Smooth muscle cell (in vitro differentiated cells): ENCODE data around the gene BNIP5. TPM values are rescaled to one million over a fixed set of nuclear protein-coding genes. Genes with fewer than 3 reads are reported as not detected.

Experiments
- DNase-seq: peaks from one replicate; lab custom pipeline; 2025; ENCODE audit not compliant: unreplicated experiment; lab: John Stamatoyannopoulos, UW
- H2AFZ ChIP-seq: fragments of 200-600 bp; sonication (generic); 2 replicates; pipeline ENCODE4 v1.6.0; 2016; ENCODE audit warnings: antibody characterized with exemption, low read depth, mild to moderate bottlenecking
- H3F3A ChIP-seq: fragments of 200-600 bp; sonication (generic); 2 replicates; pipeline ENCODE4 v1.6.0; 2017; ENCODE audit warnings: antibody characterized with exemption, low read depth
- H3K27ac ChIP-seq: fragments of 200-600 bp; sonication (generic); 2 replicates; pipeline ENCODE4 v1.5.1; 2016; ENCODE audit warnings: low read depth, mild to moderate bottlenecking
- H3K27me3 ChIP-seq: fragments of 200-600 bp; sonication (generic); 2 replicates; pipeline ENCODE4 v1.6.1; 2016; ENCODE audit warnings: low read depth, mild to moderate bottlenecking
- H3K36me3 ChIP-seq: fragments of 200-600 bp; sonication (generic); 2 replicates; pipeline ENCODE4 v1.5.1; 2016; ENCODE audit warnings: low read depth
- H3K4me1 ChIP-seq: fragments of 200-600 bp; sonication (generic); 2 replicates; pipeline ENCODE4 v1.5.1; 2016; ENCODE audit warnings: low read depth
- H3K4me2 ChIP-seq: fragments of 200-600 bp; sonication (generic); 2 replicates; pipeline ENCODE4 v1.6.0; 2016; ENCODE audit warnings: mild to moderate bottlenecking
- H3K4me3 ChIP-seq: fragments of 200-600 bp; sonication (generic); 2 replicates; pipeline ENCODE4 v1.5.1; 2016; ENCODE audit warnings: mild to moderate bottlenecking
- H3K79me2 ChIP-seq: fragments of 200-600 bp; sonication (generic); 2 replicates; pipeline ENCODE4 v1.6.0; 2016; ENCODE audit warnings: low read depth, mild to moderate bottlenecking
- H3K9ac ChIP-seq: fragments of 200-600 bp; sonication (generic); 2 replicates; pipeline ENCODE4 v1.6.0; 2016; ENCODE audit warnings: low read depth
- H3K9me3 ChIP-seq: fragments of 200-600 bp; sonication (generic); replicated peaks from 2 replicates; pipeline ENCODE4 v1.5.1; 2016; ENCODE audit warnings: low read depth
- H4K20me1 ChIP-seq: fragments of 200-600 bp; sonication (generic); 2 replicates; pipeline ENCODE4 v1.6.0; 2016; ENCODE audit warnings: low read depth
- WGBS: methylation state at CpG from one replicate; pipeline ENCODE4 v1.1.7; 2016; ENCODE audit warnings: low lambda C conversion rate; 5-methylcytosine and 5-hydroxymethylcytosine counted together
- polyA plus RNA-seq: library from polyadenylated mRNA; unstranded; fragments of >200 nt; fragmentation: Nextera tagmentation; extraction: Ambion mirVana; gene quantifications from 2 replicates; pipeline ENCODE4 v1.2.1, GENCODE V29; 2016
- total RNA-seq: library from RNA; depleted of rRNA; stranded (reverse); fragments of >200 nt; gene quantifications from 2 replicates; pipeline ENCODE4 v1.2.3, GENCODE V29; 2014
- TF ChIP-seq, protein P1 (sequence below): fragments of 200-600 bp; sonication (generic); IDR thresholded peaks from 2 replicates; pipeline ENCODE4 v1.5.1; 2017; ENCODE audit warnings: borderline replicate concordance, mild to moderate bottlenecking, antibody characterized with exemption; ENCODE audit not compliant: insufficient read depth, poor library complexity, severe bottlenecking

Gene BNIP5
- total and polyA plus RNA-seq, 2 experiments from 2014 or later, result not detected

GRCh38 chr6:36324191-36324590 lies 12.5 kb downstream of the BNIP5 start:
- H3K27me3 ChIP-seq, result no peaks in the 10 kb centered on the region
- H3K4me3 ChIP-seq, result no peak overlapping the region
- H3K79me2 ChIP-seq, result no peaks in the 10 kb centered on the region
- 80% methylated on average over 6 of the region's 6 CpGs for WGBS
- no peaks in the 10 kb centered on the region for H3K36me3 ChIP-seq
- H3F3A ChIP-seq, result peaks cover 4% of the 10 kb centered on the region
- H2AFZ ChIP-seq, result no peak overlapping the region
- TF ChIP-seq, protein P1, sequence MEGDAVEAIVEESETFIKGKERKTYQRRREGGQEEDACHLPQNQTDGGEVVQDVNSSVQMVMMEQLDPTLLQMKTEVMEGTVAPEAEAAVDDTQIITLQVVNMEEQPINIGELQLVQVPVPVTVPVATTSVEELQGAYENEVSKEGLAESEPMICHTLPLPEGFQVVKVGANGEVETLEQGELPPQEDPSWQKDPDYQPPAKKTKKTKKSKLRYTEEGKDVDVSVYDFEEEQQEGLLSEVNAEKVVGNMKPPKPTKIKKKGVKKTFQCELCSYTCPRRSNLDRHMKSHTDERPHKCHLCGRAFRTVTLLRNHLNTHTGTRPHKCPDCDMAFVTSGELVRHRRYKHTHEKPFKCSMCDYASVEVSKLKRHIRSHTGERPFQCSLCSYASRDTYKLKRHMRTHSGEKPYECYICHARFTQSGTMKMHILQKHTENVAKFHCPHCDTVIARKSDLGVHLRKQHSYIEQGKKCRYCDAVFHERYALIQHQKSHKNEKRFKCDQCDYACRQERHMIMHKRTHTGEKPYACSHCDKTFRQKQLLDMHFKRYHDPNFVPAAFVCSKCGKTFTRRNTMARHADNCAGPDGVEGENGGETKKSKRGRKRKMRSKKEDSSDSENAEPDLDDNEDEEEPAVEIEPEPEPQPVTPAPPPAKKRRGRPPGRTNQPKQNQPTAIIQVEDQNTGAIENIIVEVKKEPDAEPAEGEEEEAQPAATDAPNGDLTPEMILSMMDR, result no peak
- no peaks in the 10 kb centered on the region for H3K4me1 ChIP-seq
- H4K20me1 ChIP-seq, result no peaks in the 10 kb centered on the region
- no peak overlapping the region for H3K9ac ChIP-seq
- H3K4me2 ChIP-seq, result no peak overlapping the region
- no peak for DNase-seq
- H3K27ac ChIP-seq, result no peak overlapping the region
- H3K9me3 ChIP-seq, result no peaks in the 10 kb centered on the region

- Histone ChIP-seq H3K9me3 (no peaks in the 10 kb centered on the region), H3F3A (peaks cover 4% of the 10 kb centered on the region), H2AFZ (no peak overlapping the region), H3K4me3 (no peak overlapping the region), H3K79me2 (no peaks in the 10 kb centered on the region), H3K4me1 (no peaks in the 10 kb centered on the region), H4K20me1 (no peaks in the 10 kb centered on the region), H3K4me2 (no peak overlapping the region), H3K27me3 (no peaks in the 10 kb centered on the region), H3K27ac (no peak overlapping the region), H3K36me3 (no peaks in the 10 kb centered on the region), H3K9ac (no peak overlapping the region)
- 78% methylated on average over 8 of the region's 8 CpGs for WGBS
- DNase-seq, result no peak
- TF ChIP-seq, protein P1, result no peak
Measured at GRCh38 chr6:36323062-36323461, 13.6 kb downstream of the BNIP5 start.

GRCh38 chr6:36322591-36322990 lies 14.1 kb downstream of the BNIP5 start:
- no peak overlapping the region for H3K9ac ChIP-seq
- TF ChIP-seq, protein P1, result no peak

GRCh38 chr6:36320475-36320874 lies 16.2 kb downstream of the BNIP5 start:
- H3K9me3 ChIP-seq, result no peaks in the 10 kb centered on the region
- no peaks in the 10 kb centered on the region for H3K27me3 ChIP-seq
- DNase-seq, result no peak
- H3K4me1 ChIP-seq, result no peaks in the 10 kb centered on the region
- 70% methylated on average over 11 of the region's 11 CpGs for WGBS
- TF ChIP-seq, protein P1, result no peak
- no peaks in the 10 kb centered on the region for H3F3A ChIP-seq
- H3K4me2 ChIP-seq, result no peak overlapping the region
- H3K27ac ChIP-seq, result no peak overlapping the region
- no peak overlapping the region for H3K4me3 ChIP-seq
- no peaks in the 10 kb centered on the region for H3K36me3 ChIP-seq
- H3K79me2 ChIP-seq, result no peaks in the 10 kb centered on the region
- H2AFZ ChIP-seq, result no peak overlapping the region
- H3K9ac ChIP-seq, result no peak overlapping the region
- H4K20me1 ChIP-seq, result no peaks in the 10 kb centered on the region

More at GRCh38 chr6:36322591-36322990, 14.1 kb downstream of the BNIP5 start:
- Histone ChIP-seq H3K79me2 (no peaks in the 10 kb centered on the region), H3K27ac (no peak overlapping the region), H3K9me3 (no peaks in the 10 kb centered on the region), H2AFZ (no peak overlapping the region), H3K4me1 (no peaks in the 10 kb centered on the region), H4K20me1 (no peaks in the 10 kb centered on the region), H3K36me3 (no peaks in the 10 kb centered on the region), H3F3A (peaks cover 4% of the 10 kb centered on the region), H3K27me3 (no peaks in the 10 kb centered on the region), H3K4me2 (no peak overlapping the region), H3K4me3 (no peak overlapping the region)
- DNase-seq, result no peak
- WGBS, result 91% methylated on average over 3 of the region's 3 CpGs
